HepG2 (cell line): ENCODE data around the gene HDAC10. TPM values are rescaled to one million over a fixed set of nuclear protein-coding genes. Genes with fewer than 3 reads are reported as not detected.

Experiments
- ISX ChIP-seq: sonication (generic); formaldehyde crosslinking; conservative IDR thresholded peaks from 2 replicates; pipeline ENCODE4 v1.5.0; 2020; ENCODE audit warnings: missing genetic modification reagents
- STAT6 ChIP-seq: sonication (generic); formaldehyde crosslinking; IDR thresholded peaks from 2 replicates; pipeline ENCODE4 v1.4.0; 2020; ENCODE audit warnings: missing genetic modification reagents, mild to moderate bottlenecking, borderline replicate concordance
- ZC3H4 ChIP-seq: sonication (generic); formaldehyde crosslinking; IDR thresholded peaks from 2 replicates; pipeline ENCODE4 v1.4.0; 2020; ENCODE audit warnings: missing genetic modification reagents, borderline replicate concordance
- ZNF281 ChIP-seq: sonication (generic); formaldehyde crosslinking; IDR thresholded peaks from 2 replicates; pipeline ENCODE4 v1.4.0; 2020; ENCODE audit warnings: missing genetic modification reagents, borderline replicate concordance
- ZNF562 ChIP-seq: sonication (generic); formaldehyde crosslinking; IDR thresholded peaks from 2 replicates; pipeline ENCODE4 v1.8.0; 2022; ENCODE audit warnings: missing genetic modification reagents, borderline replicate concordance
- ZNF609 ChIP-seq: sonication (generic); formaldehyde crosslinking; IDR thresholded peaks from 2 replicates; pipeline ENCODE4 v1.4.0; 2020; ENCODE audit warnings: mild to moderate bottlenecking, missing genetic modification reagents, borderline replicate concordance
- ZNF740 ChIP-seq: sonication (generic); formaldehyde crosslinking; IDR thresholded peaks from 2 replicates; pipeline ENCODE4 v1.4.0; 2020; ENCODE audit warnings: missing genetic modification reagents
- ZNF766 ChIP-seq: sonication (generic); formaldehyde crosslinking; IDR thresholded peaks from 2 replicates; pipeline ENCODE4 v1.5.0; 2020; ENCODE audit warnings: missing genetic modification reagents, borderline replicate concordance
- polyA plus RNA-seq, 8 experiments: library from polyadenylated mRNA; depleted of rRNA in 3 of 8; stranded (reverse) in 7 of 8; unstranded in 1 of 8; fragments of >200 nt; fragmentation: Illumina TruSeq in 4 of 8; extraction: Trizol in 4 of 8; gene quantifications; 2 replicates each; pipeline versions ENCODE4 v1.2.1 to v1.2.3, GENCODE V29; 2011 to 2016; ENCODE audit warnings: low read depth in 4 of 8, missing spikeins in 1 of 8, mixed read lengths in 1 of 8; ENCODE audit not compliant: insufficient read depth in 1 of 8
- total RNA-seq, 5 experiments: library from RNA; depleted of rRNA; stranded (reverse); fragments of >200 nt; fragmentation: Illumina TruSeq; extraction: Trizol; gene quantifications; 2 replicates each; pipeline ENCODE4 v1.2.3, GENCODE V29; 2016; ENCODE audit warnings: low read depth in 1 of 5
- TF ChIP-seq, protein P1 (sequence below): sonication (generic); formaldehyde crosslinking; IDR thresholded peaks from 2 replicates; pipeline ENCODE4 v1.8.0; 2022; ENCODE audit warnings: mild to moderate bottlenecking, missing genetic modification reagents
- TF ChIP-seq, protein P2 (sequence below): IDR thresholded peaks from 2 replicates; pipeline ENCODE4 v1.4.0; 2020; ENCODE audit warnings: mild to moderate bottlenecking, missing genetic modification reagents

HDAC10 gene
- total and polyA plus RNA-seq, 2 of the 13 experiments (the other 11 are each of a cell fraction or from before 2014, with no cell fraction given) = 13.9 to 14.9 TPM

- TF ChIP-seq ZNF609 (CRISPR knock-in tag) (peak; percentile 73), ISX (CRISPR knock-in tag) (no peak), ZNF562 (CRISPR knock-in tag) (no peak), STAT6 (CRISPR knock-in tag) (peak; percentile 56; the same call in 1 of the 2 replicates), ZC3H4 (CRISPR knock-in tag) (no peak), ZNF766 (CRISPR knock-in tag) (peak; percentile 32; the same call in 1 of the 2 replicates), ZNF740 (CRISPR knock-in tag) (0 out of 2 replicates have a peak, but pooled peaks have one; percentile 46), ZNF281 (CRISPR knock-in tag) (peak; percentile 28; the same call in 1 of the 2 replicates)
- TF ChIP-seq, protein P1, sequence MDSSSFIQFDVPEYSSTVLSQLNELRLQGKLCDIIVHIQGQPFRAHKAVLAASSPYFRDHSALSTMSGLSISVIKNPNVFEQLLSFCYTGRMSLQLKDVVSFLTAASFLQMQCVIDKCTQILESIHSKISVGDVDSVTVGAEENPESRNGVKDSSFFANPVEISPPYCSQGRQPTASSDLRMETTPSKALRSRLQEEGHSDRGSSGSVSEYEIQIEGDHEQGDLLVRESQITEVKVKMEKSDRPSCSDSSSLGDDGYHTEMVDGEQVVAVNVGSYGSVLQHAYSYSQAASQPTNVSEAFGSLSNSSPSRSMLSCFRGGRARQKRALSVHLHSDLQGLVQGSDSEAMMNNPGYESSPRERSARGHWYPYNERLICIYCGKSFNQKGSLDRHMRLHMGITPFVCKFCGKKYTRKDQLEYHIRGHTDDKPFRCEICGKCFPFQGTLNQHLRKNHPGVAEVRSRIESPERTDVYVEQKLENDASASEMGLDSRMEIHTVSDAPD (CRISPR knock-in tag) = 0 out of 2 replicates have a peak, but pooled peaks have one; percentile 16
- TF ChIP-seq, protein P2, sequence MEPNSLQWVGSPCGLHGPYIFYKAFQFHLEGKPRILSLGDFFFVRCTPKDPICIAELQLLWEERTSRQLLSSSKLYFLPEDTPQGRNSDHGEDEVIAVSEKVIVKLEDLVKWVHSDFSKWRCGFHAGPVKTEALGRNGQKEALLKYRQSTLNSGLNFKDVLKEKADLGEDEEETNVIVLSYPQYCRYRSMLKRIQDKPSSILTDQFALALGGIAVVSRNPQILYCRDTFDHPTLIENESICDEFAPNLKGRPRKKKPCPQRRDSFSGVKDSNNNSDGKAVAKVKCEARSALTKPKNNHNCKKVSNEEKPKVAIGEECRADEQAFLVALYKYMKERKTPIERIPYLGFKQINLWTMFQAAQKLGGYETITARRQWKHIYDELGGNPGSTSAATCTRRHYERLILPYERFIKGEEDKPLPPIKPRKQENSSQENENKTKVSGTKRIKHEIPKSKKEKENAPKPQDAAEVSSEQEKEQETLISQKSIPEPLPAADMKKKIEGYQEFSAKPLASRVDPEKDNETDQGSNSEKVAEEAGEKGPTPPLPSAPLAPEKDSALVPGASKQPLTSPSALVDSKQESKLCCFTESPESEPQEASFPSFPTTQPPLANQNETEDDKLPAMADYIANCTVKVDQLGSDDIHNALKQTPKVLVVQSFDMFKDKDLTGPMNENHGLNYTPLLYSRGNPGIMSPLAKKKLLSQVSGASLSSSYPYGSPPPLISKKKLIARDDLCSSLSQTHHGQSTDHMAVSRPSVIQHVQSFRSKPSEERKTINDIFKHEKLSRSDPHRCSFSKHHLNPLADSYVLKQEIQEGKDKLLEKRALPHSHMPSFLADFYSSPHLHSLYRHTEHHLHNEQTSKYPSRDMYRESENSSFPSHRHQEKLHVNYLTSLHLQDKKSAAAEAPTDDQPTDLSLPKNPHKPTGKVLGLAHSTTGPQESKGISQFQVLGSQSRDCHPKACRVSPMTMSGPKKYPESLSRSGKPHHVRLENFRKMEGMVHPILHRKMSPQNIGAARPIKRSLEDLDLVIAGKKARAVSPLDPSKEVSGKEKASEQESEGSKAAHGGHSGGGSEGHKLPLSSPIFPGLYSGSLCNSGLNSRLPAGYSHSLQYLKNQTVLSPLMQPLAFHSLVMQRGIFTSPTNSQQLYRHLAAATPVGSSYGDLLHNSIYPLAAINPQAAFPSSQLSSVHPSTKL = peak; percentile 62
Observed at GRCh38 chr22:50244420-50245213, 6.4 kb downstream of the HDAC10 start, which contains the start of gene TUBGCP6 (continued).
